H1 (cell line): ENCODE measurements around the gene ZDHHC17. TPM values are rescaled to one million over a fixed set of nuclear protein-coding genes. Genes with fewer than 3 reads are reported as not detected.

Source experiments
- CTCF ChIA-PET: fragments of 300-600 bp; sonication (Branson Sonifier 250); formaldehyde crosslinking; loops from one replicate; lab custom pipeline; 2021; ENCODE audit not compliant: partially characterized antibody; lab: Charles Lee
- POLR2A ChIA-PET: fragments of 300-600 bp; sonication (Branson Sonifier 250); formaldehyde crosslinking; loops from one replicate; lab custom pipeline; 2021; ENCODE audit warnings: inconsistent platforms; ENCODE audit not compliant: partially characterized antibody; lab: Charles Lee
- DNase-seq, 2 experiments: peaks; one replicate each; pipeline versions ENCODE4 v3.0.0 to v3.0.0-alpha.2; 2010 to 2022; ENCODE audit warnings: low spot score in 2 of 2, low read depth in 1 of 2, mixed read lengths in 1 of 2
- FAIRE-seq: peaks from 2 replicates; lab custom pipeline; 2011; peaks lifted over from hg19 to GRCh38; lab: Jason Lieb, UNC
- H2AFZ ChIP-seq: 2 replicates; pipeline ENCODE4 v1.8.1; 2012; ENCODE audit warnings: low read length, inconsistent platforms
- H2AK5ac ChIP-seq: 2 replicates; pipeline ENCODE4 v1.6.1; 2013; ENCODE audit warnings: low read depth, low read length
- H2BK120ac ChIP-seq: replicated peaks from 2 replicates; pipeline ENCODE3; 2013; ENCODE audit warnings: low read depth, low read length, inconsistent platforms
- H2BK12ac ChIP-seq: 2 replicates; pipeline ENCODE4 v1.6.1; 2013; ENCODE audit warnings: low read depth, low read length
- H2BK15ac ChIP-seq: 2 replicates; pipeline ENCODE4 v1.6.1; 2013; ENCODE audit warnings: low read length
- H2BK20ac ChIP-seq: 2 replicates; pipeline ENCODE4 v1.6.1; 2013; ENCODE audit warnings: low read length
- H2BK5ac ChIP-seq: 2 replicates; pipeline ENCODE4 v1.6.1; 2013; ENCODE audit warnings: low read depth, low read length
- H3K14ac ChIP-seq: 2 replicates; pipeline ENCODE4 v1.6.1; 2013; ENCODE audit warnings: inconsistent platforms; ENCODE audit not compliant: insufficient read length
- H3K18ac ChIP-seq: 2 replicates; pipeline ENCODE4 v1.6.1; 2013; ENCODE audit warnings: low read length; ENCODE audit errors: extremely low read depth
- H3K23ac ChIP-seq: 2 replicates; pipeline ENCODE4 v1.6.1; 2013; ENCODE audit warnings: inconsistent platforms; ENCODE audit not compliant: insufficient read length
- H3K23me2 ChIP-seq: 2 replicates; pipeline ENCODE4 v1.6.1; 2013; ENCODE audit warnings: low read depth, low read length
- H3K27ac ChIP-seq: 2 replicates; pipeline ENCODE4 v1.6.1; 2011; ENCODE audit warnings: low read depth, low read length, inconsistent platforms
- H3K27me3 ChIP-seq, 4 experiments: replicated peaks in 1 of 4; 1 replicate in 1 of 4; 2 replicates in 3 of 4; pipeline versions ENCODE4 v1.6.1 to v1.8.1; 2011 to 2013; ENCODE audit warnings: low read length in 3 of 4, mild to moderate bottlenecking in 3 of 4, inconsistent platforms in 2 of 4, mixed read lengths in 2 of 4, moderate library complexity in 1 of 4; ENCODE audit not compliant: control insufficient read depth in 3 of 4, insufficient read depth in 3 of 4; ENCODE audit errors: extremely low read depth in 1 of 4
- H3K36me3 ChIP-seq, 4 experiments: 2 replicates each; pipeline versions ENCODE4 v1.6.1 to v1.8.1; 2011 to 2013; ENCODE audit warnings: mild to moderate bottlenecking in 4 of 4, low read length in 3 of 4, moderate library complexity in 2 of 4, control low read depth in 1 of 4, inconsistent platforms in 1 of 4; ENCODE audit not compliant: insufficient read depth in 4 of 4, control insufficient read depth in 2 of 4
- H3K4ac ChIP-seq: replicated peaks from 2 replicates; pipeline ENCODE3; 2013; ENCODE audit warnings: low read length, low read depth, mixed read lengths, inconsistent platforms; ENCODE audit not compliant: insufficient read length
- H3K4me1 ChIP-seq, 4 experiments: replicated peaks in 1 of 4; 1 replicate in 1 of 4; 2 replicates in 3 of 4; pipeline versions ENCODE4 v1.6.1 to v1.8.1; 2011 to 2013; ENCODE audit warnings: low read length in 3 of 4, inconsistent platforms in 2 of 4, mixed read lengths in 1 of 4; ENCODE audit not compliant: insufficient read depth in 4 of 4, control insufficient read depth in 3 of 4
- H3K4me2 ChIP-seq, 2 experiments: 2 replicates each; pipeline versions ENCODE4 v1.6.1 to v1.8.1; 2011 to 2013; ENCODE audit warnings: low read depth in 2 of 2, low read length in 2 of 2, control low read depth in 1 of 2, inconsistent platforms in 1 of 2, mild to moderate bottlenecking in 1 of 2; ENCODE audit not compliant: insufficient read depth in 1 of 2
- H3K4me3 ChIP-seq, 4 experiments: fragments of 200-600, 300-600 bp in 1 of 4; sonication (generic), shearing (Covaris generic), sonication (Bioruptor Twin) in 1 of 4; 2 replicates each; pipeline versions ENCODE4 v1.5.1 to v1.8.1; 2011 to 2016; ENCODE audit warnings: low read length in 4 of 4, low read depth in 3 of 4, control low read depth in 2 of 4, inconsistent platforms in 2 of 4, mild to moderate bottlenecking in 2 of 4, mixed read lengths in 1 of 4, moderate library complexity in 1 of 4; ENCODE audit not compliant: insufficient read depth in 2 of 4; ENCODE audit errors: extremely low read depth in 1 of 4
- H3K56ac ChIP-seq: replicated peaks from 2 replicates; pipeline ENCODE3; 2013; ENCODE audit warnings: low read depth, mild to moderate bottlenecking, mixed read lengths, low read length, inconsistent platforms; ENCODE audit not compliant: insufficient read length
- H3K79me1 ChIP-seq: 2 replicates; pipeline ENCODE4 v1.6.1; 2013; ENCODE audit warnings: low read depth, low read length, control low read depth
- H3K79me2 ChIP-seq, 2 experiments: 2 replicates each; pipeline versions ENCODE4 v1.6.1 to v1.8.1; 2012 to 2013; ENCODE audit warnings: low read length in 2 of 2, mild to moderate bottlenecking in 2 of 2, inconsistent platforms in 1 of 2; ENCODE audit not compliant: insufficient read depth in 2 of 2, control insufficient read depth in 1 of 2
- H3K9ac ChIP-seq, 4 experiments: replicated peaks in 1 of 4; 1 replicate in 1 of 4; 2 replicates in 3 of 4; pipeline versions ENCODE4 v1.6.1 to v1.8.1; 2011 to 2013; ENCODE audit warnings: low read depth in 3 of 4, low read length in 3 of 4, control low read depth in 2 of 4, mild to moderate bottlenecking in 2 of 4, moderate library complexity in 2 of 4, inconsistent platforms in 1 of 4; ENCODE audit errors: extremely low read depth in 1 of 4
- H3K9me3 ChIP-seq, 2 experiments: 2 replicates each; pipeline versions ENCODE4 v1.6.1 to v1.8.1; 2012 to 2013; ENCODE audit warnings: mild to moderate bottlenecking in 2 of 2, moderate library complexity in 2 of 2, control low read depth in 1 of 2, inconsistent platforms in 1 of 2, low read depth in 1 of 2, low read length in 1 of 2, mixed read lengths in 1 of 2; ENCODE audit not compliant: insufficient read depth in 2 of 2
- H4K20me1 ChIP-seq, 2 experiments: replicated peaks in 1 of 2; 2 replicates each; pipeline versions ENCODE3 to v1.8.1; 2011 to 2013; ENCODE audit warnings: inconsistent platforms in 2 of 2, low read length in 2 of 2, mild to moderate bottlenecking in 1 of 2; ENCODE audit not compliant: insufficient read depth in 2 of 2, control insufficient read depth in 1 of 2
- H4K5ac ChIP-seq: 2 replicates; pipeline ENCODE4 v1.6.1; 2013; ENCODE audit warnings: low read length, low read depth, mixed read lengths, inconsistent platforms; ENCODE audit not compliant: insufficient read length
- H4K8ac ChIP-seq: 2 replicates; pipeline ENCODE4 v1.8.0; 2013; ENCODE audit warnings: mild to moderate bottlenecking, moderate library complexity, low read length, inconsistent platforms; ENCODE audit not compliant: insufficient read depth; ENCODE audit errors: extremely low read depth
- H4K91ac ChIP-seq: replicated peaks from 2 replicates; pipeline ENCODE3; 2013; ENCODE audit warnings: low read length, mixed read lengths, inconsistent platforms; ENCODE audit not compliant: insufficient read length
- BACH1 ChIP-seq: IDR thresholded peaks from 2 replicates; pipeline ENCODE4 v1.6.1; 2012; ENCODE audit warnings: low read length, improper control_type of control experiment
- BRCA1 ChIP-seq: IDR thresholded peaks from 2 replicates; pipeline ENCODE4 v1.6.1; 2012; ENCODE audit warnings: low read depth, low read length, improper control_type of control experiment
- CBX5 ChIP-seq: fragments of 300-800, 300-1000 bp; sonication (generic); IDR thresholded peaks from 2 replicates; pipeline ENCODE4 v1.7.1; 2016; ENCODE audit warnings: antibody characterized with exemption, low read length, low read depth
- CTBP2 ChIP-seq: IDR thresholded peaks from 2 replicates; pipeline ENCODE4 v1.7.0; 2011; ENCODE audit warnings: borderline replicate concordance, mild to moderate bottlenecking, moderate library complexity, mixed read lengths, low read length; ENCODE audit not compliant: insufficient read depth, insufficient read length
- FOSL1 ChIP-seq: IDR thresholded peaks from 2 replicates; pipeline ENCODE4 v1.6.1; 2011; ENCODE audit warnings: mild to moderate bottlenecking, low read depth, low read length, moderate library complexity; ENCODE audit not compliant: insufficient read depth
- HDAC6 ChIP-seq: IDR thresholded peaks from one replicate; pipeline ENCODE4 v1.7.1; 2012; ENCODE audit warnings: low read depth, mild to moderate bottlenecking, inconsistent platforms, low read length, moderate library complexity
- JUND ChIP-seq: IDR thresholded peaks from 2 replicates; pipeline ENCODE4 v1.6.1; 2011; ENCODE audit warnings: mild to moderate bottlenecking, improper control_type of control experiment, low read length
- POLR2A ChIP-seq, 2 experiments: IDR thresholded peaks; 1 replicate in 1 of 2; 2 replicates in 1 of 2; pipeline ENCODE4 v1.6.1; 2011; ENCODE audit warnings: low read depth in 2 of 2, low read length in 2 of 2, mild to moderate bottlenecking in 2 of 2; ENCODE audit errors: control extremely low read depth in 1 of 2
- SAP30 ChIP-seq: fragments of 300-600 bp; sonication (generic); IDR thresholded peaks from 2 replicates; pipeline ENCODE4 v1.7.1; 2012; ENCODE audit warnings: low read length, moderate library complexity, mild to moderate bottlenecking, inconsistent platforms; ENCODE audit not compliant: insufficient read depth, insufficient replicate concordance
- SIRT6 ChIP-seq: IDR thresholded peaks from one replicate; pipeline ENCODE4 v1.7.1; 2012; ENCODE audit warnings: low read length, inconsistent platforms
- SP4 ChIP-seq: IDR thresholded peaks from 2 replicates; pipeline ENCODE4 v1.6.1; 2012; ENCODE audit warnings: low read length, inconsistent platforms
- WGBS, 2 experiments: shearing (Covaris generic) in 1 of 2; methylation state at CpG; one replicate each; pipeline versions ENCODE4 v1.1.6 to v1.1.7; 2013 to 2015; ENCODE audit warnings: low lambda C conversion rate in 2 of 2, mixed read lengths in 2 of 2, inconsistent platforms in 1 of 2, low coverage in 1 of 2, missing lambda C conversion rate in 1 of 2; ENCODE audit not compliant: insufficient replicate concordance in 2 of 2, insufficient coverage in 1 of 2, insufficient read length in 1 of 2; ENCODE audit errors: extremely low coverage in 1 of 2, missing lambda C conversion rate in 1 of 2; 5-methylcytosine and 5-hydroxymethylcytosine counted together
- polyA plus RNA-seq, 7 experiments: library from polyadenylated mRNA; depleted of rRNA in 3 of 7; stranded (reverse) in 5 of 7; unstranded in 2 of 7; fragments of >200 nt in 5 of 7; fragments of 200-250 nt in 2 of 7; gene quantifications; 1 replicate in 5 of 7; 2 replicates in 1 of 7; 4 replicates in 1 of 7; pipeline versions ENCODE4 v1.2.1 to v1.2.3, GENCODE V29; 2011 to 2013; ENCODE audit warnings: missing spikeins in 2 of 7, mixed read lengths in 2 of 7
- total RNA-seq: library from RNA; stranded (reverse); fragmentation: NEBNext Ultra II Directional; extraction: Animal tissue kit (Norgen Biotek cat#: 25700); gene quantifications from 2 replicates; pipeline ENCODE4 v1.2.1, GENCODE V29; 2021

The ZDHHC17 gene
- total and polyA plus RNA-seq, 2 of the 8 experiments (the other 6 are each of a cell fraction or from before 2014, with no cell fraction given), result 27.6 to 28.9 TPM

- H2BK120ac ChIP-seq, result no peak overlapping the region
- no peak overlapping the region for H3K4me3 ChIP-seq
- no peak overlapping the region for H3K27ac ChIP-seq
- DNase-seq (no peak), FAIRE-seq (no peak)
- ChIA-PET POLR2A (interaction anchor here (0.9 to 1.5 kb wide), 2 partner anchors 22 kb away, joined by 3 read pairs; no protein-coding TSS in a partner anchor), CTCF (interaction anchor here (1.3 kb wide), 1 partner anchor 53 kb away, joined by 3 read pairs; no protein-coding TSS in a partner anchor)
- H3K4me2 ChIP-seq, result no peak overlapping the region
- no peak overlapping the region for H2BK12ac ChIP-seq
- no peak overlapping the region for H4K91ac ChIP-seq
- H3K14ac ChIP-seq, result no peak overlapping the region
- H3K36me3 ChIP-seq, result no peaks in the 10 kb centered on the region; a peak in 2 of 8 replicates
- no peak overlapping the region for H2AK5ac ChIP-seq
- no peaks in the 10 kb centered on the region for H3K79me1 ChIP-seq
- H2BK20ac ChIP-seq, result no peak overlapping the region
- no peak overlapping the region for H2BK5ac ChIP-seq
- peaks cover 7 to 9% of the 10 kb centered on the region in 2 experiments; a peak in 3 of 4 replicates for H3K9me3 ChIP-seq
- WGBS, 2 experiments, result 94% methylated on average over 8 of the region's 8 CpGs; no CpG with 5 or more reads in 1 of the 2 experiments
- TF ChIP-seq BRCA1, result no peak
- no peak for TF ChIP-seq CTBP2
- no peak for TF ChIP-seq HDAC6
- no peak for TF ChIP-seq JUND
- no peak for TF ChIP-seq FOSL1
- TF ChIP-seq POLR2A (IDR thresholded peaks at IDR 0.05; ENCODE audit: control extremely low read depth in 1 of 2, low read depth in 2 of 2, low read length in 2 of 2), result no peak
- no peak for TF ChIP-seq SIRT6
- TF ChIP-seq CBX5, result no peak
- TF ChIP-seq SAP30, result no peak
- TF ChIP-seq BACH1, result no peak
- no peak for TF ChIP-seq SP4
- no peaks in the 10 kb centered on the region for H3K4me1 ChIP-seq
- H3K18ac ChIP-seq, result no peak overlapping the region
- no peak overlapping the region for H4K8ac ChIP-seq
- H2BK15ac ChIP-seq, result no peak overlapping the region
- H3K79me2 ChIP-seq, result no peaks in the 10 kb centered on the region
- H3K23ac ChIP-seq, result no peak overlapping the region
- H4K5ac ChIP-seq, result no peak overlapping the region
- no peak overlapping the region for H2AFZ ChIP-seq
- no peaks in the 10 kb centered on the region for H4K20me1 ChIP-seq
- H3K4ac ChIP-seq, result no peak overlapping the region
- H3K9ac ChIP-seq, result no peak overlapping the region
- H3K56ac ChIP-seq, result no peak overlapping the region
- no peaks in the 10 kb centered on the region for H3K27me3 ChIP-seq
- H3K23me2 ChIP-seq, result no peaks in the 10 kb centered on the region
Observed at GRCh38 chr12:76740501-76740900, 23.4 kb upstream of the ZDHHC17 start.
